ENCODE data around the gene ALCAM.

Gene ALCAM

GRCh38 chr3:105366326-105367062 lies at the start of gene ALCAM:
Gene ALCAM, plus strand, starts transcription at chr3:105366909.
- DNase-seq (ENCODE audit: insufficient read length, low spot score), result peak; percentile 78
- FAIRE-seq, result peak; percentile 78

GRCh38 chr3:105317841-105318240 lies 48.9 kb upstream of the ALCAM start:
- FAIRE-seq, result no peak

GRCh38 chr3:105322570-105323273 lies 44.0 kb upstream of the ALCAM start:
- no peak for FAIRE-seq
- DNase-seq (ENCODE audit: insufficient read length, low spot score), result no peak

More at GRCh38 chr3:105317841-105318240, 48.9 kb upstream of the ALCAM start:
- no peak for DNase-seq (ENCODE audit: insufficient read length, low spot score)

GRCh38 chr3:105323274-105323599 lies 43.5 kb upstream of the ALCAM start:
- FAIRE-seq (no peak), DNase-seq (ENCODE audit: insufficient read length, low spot score) (no peak)

GRCh38 chr3:105324951-105325350 lies 41.8 kb upstream of the ALCAM start:
- FAIRE-seq (no peak), DNase-seq (ENCODE audit: insufficient read length, low spot score) (no peak)

GRCh38 chr3:105327662-105328337 lies 38.9 kb upstream of the ALCAM start:
- no peak for FAIRE-seq
- DNase-seq (ENCODE audit: insufficient read length, low spot score), result no peak

GRCh38 chr3:105328338-105328730 lies 38.4 kb upstream of the ALCAM start:
- DNase-seq (ENCODE audit: insufficient read length, low spot score) (no peak), FAIRE-seq (no peak)

GRCh38 chr3:105332961-105333360 lies 33.7 kb upstream of the ALCAM start:
- no peak for FAIRE-seq
- no peak for DNase-seq (ENCODE audit: insufficient read length, low spot score)

- DNase-seq (ENCODE audit: insufficient read length, low spot score), result no peak
Observed at GRCh38 chr3:105334138-105334882, 32.4 kb upstream of the ALCAM start.

GRCh38 chr3:105339946-105340345 lies 26.8 kb upstream of the ALCAM start:
- DNase-seq (ENCODE audit: insufficient read length, low spot score) (no peak), FAIRE-seq (no peak)

More at GRCh38 chr3:105334138-105334882, 32.4 kb upstream of the ALCAM start:
- no peak for FAIRE-seq

GRCh38 chr3:105343991-105344390 lies 22.7 kb upstream of the ALCAM start:
- FAIRE-seq, result no peak
- no peak for DNase-seq (ENCODE audit: insufficient read length, low spot score)

- FAIRE-seq (no peak), DNase-seq (ENCODE audit: insufficient read length, low spot score) (no peak)
Observed at GRCh38 chr3:105345156-105345555, 21.6 kb upstream of the ALCAM start.

GRCh38 chr3:105347625-105348302 lies 18.9 kb upstream of the ALCAM start:
- DNase-seq (ENCODE audit: insufficient read length, low spot score), result no peak
- no peak for FAIRE-seq

- FAIRE-seq (no peak), DNase-seq (ENCODE audit: insufficient read length, low spot score) (no peak)
Observed at GRCh38 chr3:105348307-105348706, 18.4 kb upstream of the ALCAM start.

GRCh38 chr3:105349684-105350387 lies 16.9 kb upstream of the ALCAM start:
- DNase-seq (ENCODE audit: insufficient read length, low spot score) (no peak), FAIRE-seq (no peak)

- no peak for FAIRE-seq
- no peak for DNase-seq (ENCODE audit: insufficient read length, low spot score)
Observed at GRCh38 chr3:105351821-105352220, 14.9 kb upstream of the ALCAM start.

- DNase-seq (ENCODE audit: insufficient read length, low spot score) (no peak), FAIRE-seq (no peak)
Observed at GRCh38 chr3:105352976-105353375, 13.7 kb upstream of the ALCAM start.

- FAIRE-seq (peak; percentile 46), DNase-seq (ENCODE audit: insufficient read length, low spot score) (peak; percentile 15)
Observed at GRCh38 chr3:105353485-105354161, 13.1 kb upstream of the ALCAM start.

GRCh38 chr3:105354429-105354828 lies 12.3 kb upstream of the ALCAM start:
- FAIRE-seq (no peak), DNase-seq (ENCODE audit: insufficient read length, low spot score) (peak; percentile 19)
